GM23248 (cell line): ENCODE data around the gene BEND3. TPM values are rescaled to one million over a fixed set of nuclear protein-coding genes. Genes with fewer than 3 reads are reported as not detected.

ENCODE experiments used
- DNase-seq: peaks from one replicate; pipeline ENCODE4 v3.0.0-alpha.2; 2015
- H2AFZ ChIP-seq: fragments of 200-600 bp; sonication (generic); 2 replicates; pipeline ENCODE4 v1.6.1; 2016; ENCODE audit warnings: antibody characterized with exemption
- H3F3A ChIP-seq: fragments of 200-600 bp; sonication (generic); 2 replicates; pipeline ENCODE4 v1.6.1; 2016; ENCODE audit warnings: mild to moderate bottlenecking, antibody characterized with exemption, mixed run types; ENCODE audit not compliant: insufficient read depth
- H3K27ac ChIP-seq: fragments of 200-600 bp; sonication (generic); 2 replicates; pipeline ENCODE4 v1.5.1; 2016; ENCODE audit warnings: mild to moderate bottlenecking
- H3K27me3 ChIP-seq: fragments of 200-600 bp; sonication (generic); replicated peaks from 2 replicates; pipeline ENCODE4 v1.6.1; 2016; ENCODE audit warnings: mild to moderate bottlenecking; ENCODE audit not compliant: insufficient read depth
- H3K36me3 ChIP-seq: fragments of 200-600 bp; sonication (generic); 2 replicates; pipeline ENCODE4 v1.6.1; 2016; ENCODE audit warnings: low read depth, mild to moderate bottlenecking
- H3K4me1 ChIP-seq: fragments of 200-600 bp; sonication (generic); 2 replicates; pipeline ENCODE4 v1.6.1; 2016; ENCODE audit warnings: mild to moderate bottlenecking; ENCODE audit not compliant: insufficient read depth
- H3K4me2 ChIP-seq: fragments of 200-600 bp; sonication (generic); one replicate; pipeline ENCODE4 v1.6.1; 2016; ENCODE audit warnings: mild to moderate bottlenecking; ENCODE audit not compliant: unreplicated experiment
- H3K4me3 ChIP-seq: fragments of 200-600 bp; sonication (generic); 2 replicates; pipeline ENCODE4 v1.5.1; 2016; ENCODE audit warnings: mild to moderate bottlenecking
- H3K79me2 ChIP-seq: fragments of 200-600 bp; sonication (generic); 2 replicates; pipeline ENCODE4 v1.6.1; 2016; ENCODE audit warnings: mild to moderate bottlenecking; ENCODE audit not compliant: insufficient read depth
- H3K9ac ChIP-seq: fragments of 200-600 bp; sonication (generic); 2 replicates; pipeline ENCODE4 v1.6.1; 2016; ENCODE audit warnings: mild to moderate bottlenecking
- H3K9me2 ChIP-seq: fragments of 200-600 bp; sonication (generic); 2 replicates; pipeline ENCODE4 v1.6.1; 2016; ENCODE audit warnings: mixed run types, mild to moderate bottlenecking, moderate library complexity; ENCODE audit not compliant: insufficient read depth
- H3K9me3 ChIP-seq: fragments of 200-600 bp; sonication (generic); one replicate; pipeline ENCODE4 v1.6.1; 2017; ENCODE audit warnings: low read depth
- H4K20me1 ChIP-seq: fragments of 200-600 bp; sonication (generic); 2 replicates; pipeline ENCODE4 v1.6.0; 2016; ENCODE audit not compliant: insufficient read depth
- EZH2 ChIP-seq: fragments of 200-600 bp; sonication (generic); IDR thresholded peaks from 2 replicates; pipeline ENCODE4 v1.6.1; 2018; ENCODE audit warnings: antibody characterized with exemption, mild to moderate bottlenecking; ENCODE audit not compliant: insufficient read depth, poor library complexity, severe bottlenecking
- EZH2phosphoT487 ChIP-seq: fragments of 200-600 bp; sonication (generic); IDR thresholded peaks from 2 replicates; pipeline ENCODE4 v1.6.1; 2018; ENCODE audit warnings: antibody characterized with exemption, moderate library complexity, mild to moderate bottlenecking, low read depth; ENCODE audit not compliant: insufficient read depth
- WGBS, 2 experiments: methylation state at CpG; one replicate each; pipeline ENCODE4 v1.1.6; 2015 to 2017; ENCODE audit warnings: low lambda C conversion rate in 2 of 2, low coverage in 1 of 2; ENCODE audit errors: missing lambda C conversion rate in 2 of 2; 5-methylcytosine and 5-hydroxymethylcytosine counted together
- in situ Hi-C: fragments of 300-500 bp; cut with MboI; formaldehyde crosslinking; loops from 2 replicates; pipeline ENCODE4 v1.15.0; 2020
- polyA plus RNA-seq: library from polyadenylated mRNA; unstranded; fragments of >200 nt; fragmentation: Nextera tagmentation; extraction: Ambion mirVana; gene quantifications from 2 replicates; pipeline ENCODE4 v1.2.1, GENCODE V29; 2016
- total RNA-seq: library from RNA; depleted of rRNA; stranded (reverse); fragments of >200 nt; shearing (Covaris generic); gene quantifications from 2 replicates; pipeline ENCODE4 v1.2.3, GENCODE V29; 2014

Gene BEND3
- total and polyA plus RNA-seq, 2 experiments from 2014 or later: 1.4 to 1.8 TPM

DNA sequence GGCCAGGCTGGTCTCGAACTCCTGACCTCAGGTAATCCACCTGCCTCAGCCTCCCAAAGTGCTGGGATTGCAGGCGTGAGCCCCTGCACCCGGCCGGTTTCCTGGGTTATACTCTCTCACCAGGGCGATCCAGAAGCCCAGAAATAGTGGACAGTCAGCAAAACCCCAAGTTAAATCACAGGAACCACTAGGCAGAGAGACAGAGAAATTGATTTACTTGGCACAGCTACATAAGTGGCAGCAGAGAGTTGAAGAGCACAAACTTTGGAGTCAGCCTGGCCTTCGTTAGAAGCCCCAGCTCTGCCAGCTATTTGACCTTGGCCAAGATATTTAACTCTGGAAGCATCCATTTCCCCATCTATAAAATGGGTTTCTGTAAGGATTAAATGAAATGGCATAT is 54.6 kb downstream of the BEND3 start:
- H3K9me2 ChIP-seq: no peaks in the 10 kb centered on the region
- no peak overlapping the region for H3K4me2 ChIP-seq
- WGBS, 2 experiments: 91 to 93% methylated on average over 6 of the region's 6 CpGs
- no peak overlapping the region for H3K9ac ChIP-seq
- no peaks in the 10 kb centered on the region for H3K9me3 ChIP-seq
- H3K27ac ChIP-seq: no peak overlapping the region
- in situ Hi-C loops: no loop called here
- no peaks in the 10 kb centered on the region for H3K36me3 ChIP-seq
- H4K20me1 ChIP-seq: no peaks in the 10 kb centered on the region
- no peak overlapping the region for H3K4me3 ChIP-seq
- H3K79me2 ChIP-seq: no peaks in the 10 kb centered on the region
- H2AFZ ChIP-seq: no peak overlapping the region
- DNase-seq: no peak
- no peaks in the 10 kb centered on the region for H3F3A ChIP-seq
- peaks cover 11% of the 10 kb centered on the region for H3K4me1 ChIP-seq
- TF ChIP-seq EZH2phosphoT487 (no peak), EZH2 (no peak)
- H3K27me3 ChIP-seq: no peaks in the 10 kb centered on the region

DNA sequence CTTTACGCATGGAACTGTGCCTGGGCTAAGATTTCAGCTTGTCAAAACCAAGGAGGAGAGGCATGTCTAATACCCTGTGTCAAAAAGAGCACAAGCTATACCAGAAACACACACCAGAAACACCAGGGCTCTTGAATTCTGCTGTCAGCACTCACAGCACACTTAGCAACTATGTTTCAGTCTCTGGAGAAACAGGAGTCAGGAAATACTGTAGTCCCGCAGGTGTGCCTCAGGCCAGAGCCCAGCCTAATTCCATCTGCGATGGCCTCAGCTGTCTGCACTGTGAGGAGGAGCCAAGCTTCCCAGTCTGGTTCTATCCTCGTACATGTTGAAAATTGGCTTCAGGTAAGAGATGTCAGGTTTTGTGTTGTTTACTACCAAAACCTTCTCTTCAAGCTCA is 55.7 kb downstream of the BEND3 start:
- no peak for DNase-seq
- H3K36me3 ChIP-seq: no peaks in the 10 kb centered on the region
- H3K27ac ChIP-seq: no peak overlapping the region
- H3F3A ChIP-seq: no peaks in the 10 kb centered on the region
- H3K79me2 ChIP-seq: no peaks in the 10 kb centered on the region
- 86 to 91% methylated on average over 4 of the region's 4 CpGs for WGBS, 2 experiments
- TF ChIP-seq EZH2 (no peak), EZH2phosphoT487 (no peak)
- H3K27me3 ChIP-seq: no peaks in the 10 kb centered on the region
- H3K9me3 ChIP-seq: no peaks in the 10 kb centered on the region
- no peak overlapping the region for H3K9ac ChIP-seq
- in situ Hi-C loops: no loop called here
- no peaks in the 10 kb centered on the region for H3K9me2 ChIP-seq
- H4K20me1 ChIP-seq: no peaks in the 10 kb centered on the region
- no peak overlapping the region for H2AFZ ChIP-seq
- H3K4me3 ChIP-seq: no peak overlapping the region
- H3K4me2 ChIP-seq: no peak overlapping the region
- peaks cover 4% of the 10 kb centered on the region for H3K4me1 ChIP-seq

DNA sequence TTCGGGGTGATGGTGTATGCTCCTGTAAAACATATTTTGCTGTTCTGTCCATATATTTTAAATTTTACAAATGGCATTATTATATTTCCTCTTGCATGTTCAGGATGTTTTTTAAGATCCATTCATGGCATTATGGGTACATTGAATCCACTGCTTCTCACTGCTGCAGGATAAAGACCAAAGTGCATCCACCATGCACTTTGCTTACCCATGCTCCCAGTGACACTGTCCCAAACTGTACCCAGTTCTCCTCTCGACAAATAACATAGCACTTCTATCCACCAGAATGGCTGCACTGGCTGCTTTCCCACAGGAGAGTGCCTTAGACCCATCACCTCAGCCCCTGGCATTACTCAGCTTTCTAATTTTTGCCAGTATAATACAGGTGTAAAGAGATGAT is 57.6 kb downstream of the BEND3 start:
- H3K27ac ChIP-seq: no peak overlapping the region
- no peak for DNase-seq
- H3K36me3 ChIP-seq: no peaks in the 10 kb centered on the region
- H3K9me3 ChIP-seq: no peaks in the 10 kb centered on the region
- H3K4me3 ChIP-seq: no peak overlapping the region
- H4K20me1 ChIP-seq: no peaks in the 10 kb centered on the region
- H3K9ac ChIP-seq: no peak overlapping the region
- no peak overlapping the region for H3K4me2 ChIP-seq
- no peaks in the 10 kb centered on the region for H3K27me3 ChIP-seq
- H3K4me1 ChIP-seq: no peaks in the 10 kb centered on the region
- H2AFZ ChIP-seq: no peak overlapping the region
- in situ Hi-C loops: no loop called here
- TF ChIP-seq EZH2: no peak
- no peak for TF ChIP-seq EZH2phosphoT487
- no peaks in the 10 kb centered on the region for H3K79me2 ChIP-seq
- no peaks in the 10 kb centered on the region for H3K9me2 ChIP-seq
- H3F3A ChIP-seq: no peaks in the 10 kb centered on the region
- WGBS, 2 experiments: 91 to 97% methylated on average over 2 of the region's 2 CpGs

DNA sequence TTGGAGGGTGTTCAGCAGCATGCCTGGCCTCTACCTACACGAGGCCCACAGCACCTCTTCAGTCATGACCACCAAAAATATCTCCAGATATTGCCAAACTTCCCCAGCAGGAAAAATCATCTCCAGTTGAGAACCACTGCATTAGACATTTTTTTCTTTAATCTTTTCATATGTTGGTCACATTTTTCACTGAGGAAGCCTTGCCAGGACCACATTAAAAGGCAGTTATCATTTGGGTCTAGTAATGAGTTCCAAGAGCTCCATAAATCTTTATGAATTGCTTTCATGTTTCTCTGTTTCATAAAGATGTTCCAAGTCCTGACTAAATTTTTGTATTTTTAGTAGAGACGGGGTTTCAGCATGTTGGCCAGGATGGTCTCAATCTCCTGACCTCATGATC is 58.5 kb downstream of the BEND3 start:
- Histone ChIP-seq H3K27me3 (no peaks in the 10 kb centered on the region), H2AFZ (no peak overlapping the region), H3K4me1 (no peaks in the 10 kb centered on the region), H3K27ac (no peak overlapping the region), H3K9me2 (no peaks in the 10 kb centered on the region), H3K4me3 (no peak overlapping the region), H3K9me3 (no peaks in the 10 kb centered on the region), H3K36me3 (no peaks in the 10 kb centered on the region), H3K4me2 (no peak overlapping the region), H3K79me2 (no peaks in the 10 kb centered on the region), H4K20me1 (no peaks in the 10 kb centered on the region), H3F3A (no peaks in the 10 kb centered on the region), H3K9ac (no peak overlapping the region)
- no peak for TF ChIP-seq EZH2
- no peak for TF ChIP-seq EZH2phosphoT487
- 6% methylated on average over 2 of the region's 2 CpGs for WGBS, 2 experiments
- in situ Hi-C loops: no loop called here
- DNase-seq: no peak

DNA sequence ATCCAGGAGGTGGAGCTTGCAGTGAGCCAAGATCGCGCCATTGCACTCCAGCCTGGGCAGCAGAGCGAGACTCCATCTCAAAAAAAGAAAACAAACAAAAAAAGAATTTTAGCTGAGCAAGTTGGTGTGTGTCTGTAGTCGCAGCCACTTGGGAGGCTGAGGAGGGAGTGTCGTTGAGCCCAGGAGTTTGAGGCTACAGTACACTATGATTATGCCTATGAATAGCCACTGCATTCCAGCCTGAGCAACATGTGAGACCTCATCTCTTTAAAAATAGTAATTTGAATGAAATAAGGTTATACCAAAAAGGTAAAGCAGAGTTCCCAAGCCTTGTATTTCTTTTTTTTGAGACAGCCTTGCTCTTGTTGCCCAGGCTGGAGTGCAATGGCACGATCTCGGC is 67.5 kb downstream of the BEND3 start:
- Histone ChIP-seq H3K4me2 (no peak overlapping the region), H3K79me2 (no peaks in the 10 kb centered on the region), H3K4me3 (no peak overlapping the region), H4K20me1 (no peaks in the 10 kb centered on the region), H3K9ac (no peak overlapping the region), H3K27me3 (no peaks in the 10 kb centered on the region), H3K27ac (no peak overlapping the region), H3K9me3 (no peaks in the 10 kb centered on the region), H3K4me1 (no peaks in the 10 kb centered on the region), H2AFZ (no peak overlapping the region), H3K9me2 (no peaks in the 10 kb centered on the region), H3F3A (no peaks in the 10 kb centered on the region), H3K36me3 (no peaks in the 10 kb centered on the region; the same call in 1 of the 2 replicates)
- in situ Hi-C loops: no loop called here
- no peak for DNase-seq
- WGBS, 2 experiments: 90 to 97% methylated on average over 7 of the region's 7 CpGs
- TF ChIP-seq EZH2 (no peak), EZH2phosphoT487 (no peak)
